Stimulated activated CD8-positive, alpha-beta memory T cell treated with anti-CD3 and anti-CD28 coated beads, Interleukin-4, amount 100 ng/mL, for 1 hour (primary cell): ENCODE results near the gene CALD1.

Source experiments
- DNase-seq, 2 donors: peaks; one replicate each; pipeline ENCODE4 v3.0.0-alpha.2; 2020; ENCODE audit warnings: low read depth in 2 of 2, low spot score in 1 of 2

Gene CALD1

DNA sequence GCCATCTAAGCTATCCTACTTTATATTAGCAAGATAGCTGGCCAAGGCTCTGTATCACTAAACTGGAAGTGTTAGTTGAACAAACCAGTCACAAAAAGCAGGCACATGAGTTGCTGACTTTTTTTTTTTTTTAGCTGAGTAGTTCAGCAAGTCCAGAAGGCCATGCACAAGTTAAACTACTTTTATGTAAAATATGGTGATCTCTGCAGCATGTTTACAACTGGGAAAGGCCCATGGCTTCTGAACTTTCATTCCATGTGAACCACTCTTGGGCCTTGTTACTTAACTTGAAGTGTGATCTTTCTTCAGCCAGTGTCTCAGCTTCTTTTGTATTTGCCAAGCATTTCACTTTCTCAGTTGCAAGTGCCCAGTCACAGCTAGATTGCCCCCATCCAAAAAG, 78.5 kb downstream of the CALD1 start:
- DNase-seq = no peak

DNA sequence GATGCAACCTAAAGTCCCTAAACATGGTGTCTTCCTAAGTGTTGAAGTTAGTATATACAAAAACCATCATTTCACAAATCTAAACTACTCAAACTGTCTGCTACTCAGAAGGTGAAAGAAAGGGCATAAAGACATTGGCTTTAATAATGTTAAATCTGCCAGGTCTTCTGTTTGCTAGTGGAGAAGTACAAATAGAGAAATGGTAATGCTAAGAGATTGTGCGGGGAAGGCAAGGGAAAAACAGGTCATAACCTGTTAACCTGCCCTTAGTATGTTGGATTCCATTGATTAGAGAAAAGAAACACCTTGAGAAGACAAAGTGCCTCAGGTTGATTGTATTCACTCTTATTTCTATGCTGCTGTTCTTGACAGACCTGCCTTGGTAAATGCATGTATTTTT, 80.3 kb downstream of the CALD1 start:
- no peak for DNase-seq

- no peak for DNase-seq
These were observed 85.8 kb downstream of the CALD1 start for GRCh38 chr7:134865001-134865845.

DNA sequence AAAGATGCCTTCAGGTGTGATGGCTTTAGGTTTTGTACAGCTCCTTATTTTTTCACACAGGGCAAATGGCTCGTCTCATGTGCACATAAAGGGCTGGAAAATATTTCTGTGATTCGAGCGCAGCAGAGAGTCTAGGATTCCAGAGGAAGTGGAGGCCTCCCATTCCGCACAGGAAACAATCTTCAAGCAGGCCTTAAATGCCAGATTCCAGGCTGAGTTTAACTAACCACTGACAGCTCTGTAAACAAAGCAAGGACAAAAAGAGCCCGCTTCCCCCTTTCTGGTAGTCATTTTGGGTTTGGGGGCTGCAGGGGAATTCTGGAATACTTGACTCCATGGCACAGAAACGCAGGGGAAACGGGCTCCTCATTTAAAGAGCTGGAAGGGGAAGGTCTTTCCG, 87.2 kb downstream of the CALD1 start:
- no peak for DNase-seq

DNA sequence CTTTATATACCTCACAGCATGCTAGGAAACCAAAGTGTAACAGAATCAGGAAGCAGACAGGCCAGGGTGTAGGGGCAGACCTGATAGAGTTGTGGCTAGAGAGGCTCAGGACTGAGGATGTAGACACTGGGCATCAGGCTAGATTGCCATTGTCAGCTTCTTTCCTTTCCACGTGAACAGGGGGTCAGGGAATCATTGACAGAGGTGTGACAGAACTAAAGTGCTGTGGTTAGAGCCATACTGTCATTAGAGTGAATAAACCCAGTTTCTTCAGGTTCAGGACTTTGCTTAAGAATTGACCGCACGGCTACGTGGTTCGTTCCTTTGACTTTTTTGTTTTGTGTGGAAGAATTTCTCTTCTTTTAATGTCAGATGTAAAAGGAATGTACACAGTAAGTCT, 90.7 kb downstream of the CALD1 start:
- DNase-seq = no peak

DNA sequence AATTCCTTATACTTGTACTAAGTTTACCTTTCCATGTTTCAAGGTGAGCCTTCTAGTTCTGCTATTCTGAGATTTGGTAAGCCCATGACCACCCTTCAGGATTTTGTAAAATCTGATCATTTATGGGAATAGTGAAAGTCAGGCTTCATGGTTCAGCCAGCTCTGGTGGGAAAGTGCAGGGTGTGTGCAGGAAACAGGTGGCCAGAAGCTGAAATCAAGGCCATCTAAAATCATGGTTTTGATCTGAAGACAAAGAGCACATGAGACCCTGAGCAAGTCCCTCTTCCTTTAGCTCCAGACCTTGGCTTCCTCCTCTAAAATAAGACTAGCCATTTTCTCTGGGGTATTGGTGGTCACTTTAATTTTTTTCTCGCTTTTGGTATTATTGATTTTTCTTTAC, 91.3 kb downstream of the CALD1 start:
- no peak for DNase-seq

DNA sequence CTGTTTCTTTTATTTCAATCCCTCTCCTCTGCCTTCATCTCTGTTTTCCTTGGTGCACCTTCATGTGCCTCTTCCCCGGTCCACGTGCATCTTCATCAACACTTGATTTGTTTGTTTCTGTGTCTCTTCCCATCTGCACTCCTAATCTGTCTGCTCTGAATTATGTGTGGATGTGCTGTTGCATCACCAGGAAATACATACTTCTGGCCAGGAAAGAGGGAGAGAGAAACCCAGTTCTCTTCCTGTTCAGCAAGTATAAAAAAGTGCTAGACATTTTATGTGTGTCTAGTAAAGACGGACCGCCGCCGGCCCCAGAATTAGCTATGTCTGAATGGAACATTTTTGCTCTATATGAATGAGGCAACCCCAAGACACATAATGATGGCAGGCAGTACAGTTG, 93.8 kb downstream of the CALD1 start:
- DNase-seq = no peak

- DNase-seq = no peak
These were observed 95.0 kb downstream of the CALD1 start for GRCh38 chr7:134874407-134874806.

DNA sequence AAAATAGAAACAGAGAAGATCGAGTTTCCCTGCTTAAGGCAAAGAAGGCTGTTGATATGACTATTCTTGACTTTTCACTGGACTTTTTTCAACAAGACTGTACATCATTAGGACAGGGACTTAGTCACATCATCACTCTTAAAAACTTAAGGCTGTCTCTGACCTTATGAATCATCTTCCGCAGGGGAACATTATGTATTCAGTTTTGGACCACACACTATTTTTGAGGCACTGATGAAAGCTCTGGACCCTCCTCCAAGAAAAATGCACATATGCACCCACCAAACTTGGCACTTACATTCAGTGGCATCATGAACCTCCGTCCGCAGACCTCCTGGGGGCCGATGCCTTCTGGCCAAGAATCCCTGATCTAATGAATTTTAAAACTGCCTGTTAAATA, 96.4 kb downstream of the CALD1 start:
- DNase-seq = no peak

DNA sequence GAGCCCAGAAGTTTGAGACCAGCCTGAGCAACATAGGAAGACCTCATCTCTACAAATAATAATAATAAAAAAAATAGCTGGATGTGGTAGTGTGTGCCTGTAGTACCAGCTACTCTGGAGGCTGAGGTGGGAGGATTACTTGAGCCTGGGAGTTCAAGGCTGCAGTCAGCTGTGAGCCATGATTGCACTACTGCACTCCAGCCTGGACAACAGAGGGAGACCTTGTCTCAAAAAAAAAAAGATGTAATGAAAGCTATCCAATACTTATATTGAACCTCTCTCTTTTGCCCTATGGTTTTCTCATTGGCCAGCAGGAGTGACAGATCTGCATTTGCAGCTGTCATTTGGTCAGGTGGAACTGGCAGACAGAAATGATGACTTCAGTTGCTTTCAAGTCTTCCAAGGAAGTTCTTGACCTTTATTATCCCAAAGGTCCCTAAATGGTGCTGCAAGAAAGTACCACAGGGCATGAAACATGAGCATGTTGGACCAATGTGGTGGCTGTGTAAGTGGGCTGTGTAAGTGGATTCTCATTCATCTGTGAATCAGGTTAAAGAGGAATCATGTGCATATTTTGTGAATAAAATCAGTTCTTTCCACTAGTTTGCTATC, 99.4 kb downstream of the CALD1 start:
- no peak for DNase-seq

- DNase-seq = no peak
These were observed 100.5 kb downstream of the CALD1 start for GRCh38 chr7:134879815-134880475.

DNA sequence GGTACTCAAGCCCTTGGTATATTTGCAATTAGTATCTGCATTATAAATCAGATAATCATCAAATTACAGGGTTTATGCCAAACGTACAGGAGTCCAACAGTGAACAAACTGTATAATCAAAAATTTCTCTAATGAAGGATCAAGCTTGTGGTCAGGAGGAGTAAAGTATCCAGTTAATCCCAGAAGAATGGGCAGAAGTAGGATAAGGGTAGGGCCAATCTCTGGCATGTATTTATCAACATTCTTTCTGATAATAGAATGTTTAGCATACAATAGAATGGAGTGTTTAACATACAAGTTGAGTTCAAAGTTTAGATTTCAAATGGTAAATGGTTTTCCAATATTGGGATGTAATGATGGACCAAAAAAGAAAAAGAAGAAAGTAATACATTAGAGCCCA, 103.0 kb downstream of the CALD1 start:
- no peak for DNase-seq

GRCh38 chr7:134885967-134886352, 106.5 kb downstream of the CALD1 start:
- no peak for DNase-seq

- DNase-seq = no peak
These were observed 107.1 kb downstream of the CALD1 start for GRCh38 chr7:134886353-134887057.

- DNase-seq = no peak
These were observed 108.1 kb downstream of the CALD1 start for GRCh38 chr7:134887523-134887922.

GRCh38 chr7:134888141-134888740, 108.8 kb downstream of the CALD1 start:
- no peak for DNase-seq

DNA sequence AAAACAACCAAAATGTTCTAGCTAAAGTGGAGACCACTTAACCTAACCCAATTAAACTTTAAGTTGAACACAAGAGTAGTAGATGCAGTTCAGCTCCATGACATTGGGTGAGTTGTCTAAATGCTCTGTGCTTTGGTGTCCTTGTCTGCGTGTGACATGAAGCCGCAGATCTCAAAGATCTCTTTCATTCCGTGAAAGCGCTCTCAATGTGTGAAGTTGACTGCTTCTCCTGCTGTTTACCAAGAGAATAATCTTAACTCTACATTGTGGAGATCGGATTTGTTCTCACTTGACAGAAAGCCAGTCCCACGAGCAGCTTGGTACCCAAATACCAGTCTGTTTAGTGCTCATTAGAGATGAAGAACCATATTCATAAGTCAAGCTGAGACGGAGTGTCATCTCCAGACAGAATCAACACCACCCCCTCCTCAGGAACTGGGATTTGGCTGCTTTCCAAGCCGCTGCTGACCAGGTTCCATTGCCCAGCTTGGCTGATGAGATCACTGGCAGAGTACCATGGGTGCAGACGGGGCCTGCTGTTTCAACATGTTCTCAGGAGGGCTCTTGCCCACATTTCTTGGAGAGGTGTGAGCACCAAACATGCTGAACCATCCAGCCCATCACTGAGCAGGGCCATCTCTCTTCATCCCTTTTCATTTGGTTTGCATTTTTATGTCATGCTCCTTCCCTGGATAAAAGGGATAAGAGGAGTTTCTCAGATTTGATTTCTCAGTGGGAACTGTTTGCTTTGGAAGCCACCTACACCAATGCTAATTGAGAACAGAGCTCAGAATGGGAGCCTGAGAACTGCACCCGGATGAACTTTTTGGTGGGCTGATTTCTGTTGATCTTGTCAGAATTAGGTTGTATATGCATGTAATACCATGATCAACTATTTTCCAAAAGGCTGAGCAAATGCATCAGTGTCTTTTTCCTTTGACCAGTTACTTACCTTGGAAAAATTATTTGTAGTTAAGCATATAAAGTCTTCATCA, 111.1 kb downstream of the CALD1 start:
- no peak for DNase-seq

DNA sequence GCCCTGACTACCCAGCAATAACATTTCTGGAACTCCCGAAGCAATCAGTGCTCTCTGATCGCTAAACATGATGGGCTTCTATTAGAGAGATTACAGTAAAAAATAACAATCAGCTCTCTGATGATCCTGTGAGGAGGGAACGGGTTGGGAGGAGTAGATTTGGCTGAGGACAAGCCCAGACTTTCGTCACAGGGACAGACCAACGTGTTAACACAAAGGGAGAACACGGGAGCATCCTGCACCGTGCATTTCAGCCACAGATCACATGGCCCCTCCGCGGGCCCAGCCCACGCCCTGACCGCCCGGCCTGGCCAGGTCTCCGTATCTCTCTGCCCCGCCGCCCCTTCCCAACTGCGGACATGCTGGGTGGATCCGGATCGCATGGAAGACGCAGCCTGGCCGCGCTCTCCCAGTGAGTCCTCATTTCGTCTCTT, 111.8 kb downstream of the CALD1 start:
- DNase-seq = no peak

GRCh38 chr7:134891696-134892678, 112.6 kb downstream of the CALD1 start:
- no peak for DNase-seq
